C4-2B (cell line): ENCODE results near the gene CATSPER4.

Experiments used
- ZFX ChIP-seq: fragments of 450-650 bp; IDR thresholded peaks from 2 replicates; pipeline ENCODE4 v1.6.1; 2017
- TF ChIP-seq, protein P1 (sequence below): fragments of 450-650 bp; conservative IDR thresholded peaks from 2 replicates; pipeline ENCODE4 v1.5.1; 2017; ENCODE audit warnings: mild to moderate bottlenecking

DNA sequence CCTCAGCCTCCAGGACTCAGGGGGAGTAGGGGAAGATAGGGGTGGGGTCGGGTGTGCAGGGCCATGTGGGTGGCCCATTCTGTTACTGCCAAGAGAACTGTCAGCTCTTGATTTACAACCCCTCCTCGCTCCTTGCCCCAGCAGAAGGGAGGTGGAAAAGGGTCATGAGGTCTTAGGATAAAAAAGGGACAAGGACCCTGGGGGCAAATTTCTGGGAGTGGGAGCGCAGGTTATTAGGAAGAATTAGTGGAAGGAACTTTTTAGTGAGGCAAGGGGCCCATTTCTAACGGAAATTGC is 30.7 kb upstream of the CATSPER4 start:
- TF ChIP-seq, protein P1, sequence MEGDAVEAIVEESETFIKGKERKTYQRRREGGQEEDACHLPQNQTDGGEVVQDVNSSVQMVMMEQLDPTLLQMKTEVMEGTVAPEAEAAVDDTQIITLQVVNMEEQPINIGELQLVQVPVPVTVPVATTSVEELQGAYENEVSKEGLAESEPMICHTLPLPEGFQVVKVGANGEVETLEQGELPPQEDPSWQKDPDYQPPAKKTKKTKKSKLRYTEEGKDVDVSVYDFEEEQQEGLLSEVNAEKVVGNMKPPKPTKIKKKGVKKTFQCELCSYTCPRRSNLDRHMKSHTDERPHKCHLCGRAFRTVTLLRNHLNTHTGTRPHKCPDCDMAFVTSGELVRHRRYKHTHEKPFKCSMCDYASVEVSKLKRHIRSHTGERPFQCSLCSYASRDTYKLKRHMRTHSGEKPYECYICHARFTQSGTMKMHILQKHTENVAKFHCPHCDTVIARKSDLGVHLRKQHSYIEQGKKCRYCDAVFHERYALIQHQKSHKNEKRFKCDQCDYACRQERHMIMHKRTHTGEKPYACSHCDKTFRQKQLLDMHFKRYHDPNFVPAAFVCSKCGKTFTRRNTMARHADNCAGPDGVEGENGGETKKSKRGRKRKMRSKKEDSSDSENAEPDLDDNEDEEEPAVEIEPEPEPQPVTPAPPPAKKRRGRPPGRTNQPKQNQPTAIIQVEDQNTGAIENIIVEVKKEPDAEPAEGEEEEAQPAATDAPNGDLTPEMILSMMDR = no peak
- no peak for TF ChIP-seq ZFX
